ENCODE data around the gene STRADB. TPM values are rescaled to one million over a fixed set of nuclear protein-coding genes. Genes with fewer than 3 reads are reported as not detected.

Gene STRADB
- total and polyA plus RNA-seq, 3 experiments from 2014 or later: 22.3 to 35.3 (median 27.7) TPM

DNA sequence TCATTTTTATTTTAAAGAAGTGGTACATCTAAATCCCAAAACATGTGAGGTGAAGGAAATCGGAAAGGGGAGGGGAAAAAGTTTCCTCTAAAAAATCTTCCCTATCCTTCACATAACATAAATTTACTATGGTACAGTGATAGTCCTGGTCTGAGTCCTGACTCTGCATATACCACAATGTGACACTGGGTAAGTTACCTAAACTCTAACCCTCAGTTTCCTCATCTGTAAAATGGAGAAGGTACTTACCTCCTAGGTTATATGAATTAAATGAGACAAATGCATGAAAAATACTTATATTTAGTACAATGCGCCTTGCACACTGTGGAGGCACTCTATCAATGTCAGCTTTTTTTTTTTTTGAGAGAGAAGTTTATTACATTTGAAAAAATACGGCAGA lies 42.6 kb upstream of the STRADB start:
- no peak overlapping the region for H3K27ac Mint-ChIP-seq
- no peaks in the 10 kb centered on the region for H3K27me3 Mint-ChIP-seq

DNA sequence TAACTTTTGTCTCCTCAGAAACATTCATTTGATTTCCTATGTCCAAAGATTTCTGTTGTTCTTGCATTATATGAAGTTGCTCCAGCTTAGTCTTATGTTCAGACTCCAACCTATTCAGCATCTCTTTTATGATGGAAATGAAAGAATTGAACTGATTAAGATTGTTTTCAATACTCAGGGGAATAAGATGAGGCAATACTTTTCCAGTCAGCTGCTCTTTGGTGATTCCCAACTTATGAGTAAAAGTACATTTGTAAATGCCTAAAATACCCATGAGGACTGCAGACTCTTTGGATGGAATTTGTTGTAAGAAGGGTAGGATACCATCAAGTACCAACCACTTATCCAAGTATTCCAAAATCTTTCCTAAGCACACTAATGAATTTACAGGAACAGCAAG lies 40.1 kb upstream of the STRADB start:
- Histone ChIP-seq H3K27me3 (ENCODE audit: insufficient read depth, low read length, poor library complexity, severe bottlenecking) (no peaks in the 10 kb centered on the region), H3K36me3 (ENCODE audit: insufficient read depth, low read length) (no peaks in the 10 kb centered on the region), H3K27ac (ENCODE audit: low read depth, low read length) (no peak overlapping the region), H3K4me1 (ENCODE audit: insufficient read depth, low read length) (peaks cover 44% of the 10 kb centered on the region), H3K4me3 (ENCODE audit: low read length) (no peak overlapping the region), H3K9me3 (ENCODE audit: low read length) (no peaks in the 10 kb centered on the region)
- no peak for DNase-seq
- Mint-ChIP-seq H3K27ac (peak overlapping the region in 7 of 8 donors; percentile 19 to 69 (median 47)), H3K27me3 (no peaks in the 10 kb centered on the region), H3K4me1 (peaks cover 18 to 36% (median 25%) of the 10 kb centered on the region in 3 donors), H3K9me3 (no peaks in the 10 kb centered on the region), H3K4me3 (no peak overlapping the region), H3K36me3 (peaks cover 4 to 12% (median 7%) of the 10 kb centered on the region in 3 donors)
- ChIA-PET CTCF (no interaction called here), POLR2A (no interaction called here)

More for the DNA sequence above, 42.6 kb upstream of the STRADB start:
- Histone ChIP-seq H3K4me1 (ENCODE audit: insufficient read depth, low read length) (peaks cover 32% of the 10 kb centered on the region), H3K27ac (ENCODE audit: low read depth, low read length) (no peak overlapping the region), H3K4me3 (ENCODE audit: low read length) (no peak overlapping the region), H3K36me3 (ENCODE audit: insufficient read depth, low read length) (no peaks in the 10 kb centered on the region), H3K27me3 (ENCODE audit: insufficient read depth, low read length, poor library complexity, severe bottlenecking) (no peaks in the 10 kb centered on the region), H3K9me3 (ENCODE audit: low read length) (no peaks in the 10 kb centered on the region)
- no peak for DNase-seq
- CTCF ChIA-PET: no interaction called here
- H3K4me3 Mint-ChIP-seq: no peak overlapping the region
- POLR2A ChIA-PET: no interaction called here
- peaks cover 37 to 56% (median 42%) of the 10 kb centered on the region in 3 donors for H3K4me1 Mint-ChIP-seq
- H3K9me3 Mint-ChIP-seq: no peaks in the 10 kb centered on the region
- H3K36me3 Mint-ChIP-seq: peaks cover 4 to 27% (median 9%) of the 10 kb centered on the region in 3 donors

DNA sequence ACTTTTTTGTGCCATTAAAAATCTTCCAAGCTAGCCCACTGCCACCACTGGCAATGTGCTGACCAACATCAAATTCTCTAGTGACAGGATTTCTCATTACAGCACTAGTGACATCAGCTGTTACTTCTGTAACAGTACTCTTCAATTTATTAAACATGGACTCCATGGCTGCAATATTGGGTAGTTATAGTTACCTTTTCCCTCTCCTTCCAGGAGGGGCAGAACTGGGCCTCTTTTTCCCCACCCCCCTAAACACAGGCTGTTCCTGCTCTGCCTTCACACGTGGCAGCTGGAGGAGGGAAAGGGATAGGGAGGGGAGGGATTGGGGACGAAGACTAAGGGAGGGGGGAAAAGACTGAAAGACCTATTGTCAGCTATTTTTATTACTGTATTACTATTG lies 38.4 kb upstream of the STRADB start:
- Mint-ChIP-seq H3K36me3 (peaks cover 0 to 6% (median 4%) of the 10 kb centered on the region in 3 donors), H3K9me3 (no peaks in the 10 kb centered on the region), H3K4me3 (peak overlapping the region in 2 of 7 donors; percentile 11 to 14), H3K27ac (peak overlapping the region in 2 of 8 donors; percentile 7 to 18), H3K27me3 (no peaks in the 10 kb centered on the region), H3K4me1 (peaks cover 14 to 39% (median 24%) of the 10 kb centered on the region in 3 donors)
- Histone ChIP-seq H3K4me3 (ENCODE audit: low read length) (no peak overlapping the region), H3K36me3 (ENCODE audit: insufficient read depth, low read length) (no peaks in the 10 kb centered on the region), H3K27ac (ENCODE audit: low read depth, low read length) (no peak overlapping the region), H3K4me1 (ENCODE audit: insufficient read depth, low read length) (peaks cover 37% of the 10 kb centered on the region), H3K9me3 (ENCODE audit: low read length) (no peaks in the 10 kb centered on the region), H3K27me3 (ENCODE audit: insufficient read depth, low read length, poor library complexity, severe bottlenecking) (no peaks in the 10 kb centered on the region)
- POLR2A ChIA-PET: interaction anchor here (1.2 to 2.5 kb wide), 2 partner anchors 35 to 38 kb away, joined by 3 to 18 read pairs; partner anchors contain the start of genes STRADB and TRAK2
- DNase-seq: no peak
- CTCF ChIA-PET: interaction anchor here (1.1 to 1.9 kb wide), 3 partner anchors 9 to 38 kb away, joined by 3 to 7 read pairs (median 3); partner anchors contain the start of genes STRADB and TRAK2

DNA sequence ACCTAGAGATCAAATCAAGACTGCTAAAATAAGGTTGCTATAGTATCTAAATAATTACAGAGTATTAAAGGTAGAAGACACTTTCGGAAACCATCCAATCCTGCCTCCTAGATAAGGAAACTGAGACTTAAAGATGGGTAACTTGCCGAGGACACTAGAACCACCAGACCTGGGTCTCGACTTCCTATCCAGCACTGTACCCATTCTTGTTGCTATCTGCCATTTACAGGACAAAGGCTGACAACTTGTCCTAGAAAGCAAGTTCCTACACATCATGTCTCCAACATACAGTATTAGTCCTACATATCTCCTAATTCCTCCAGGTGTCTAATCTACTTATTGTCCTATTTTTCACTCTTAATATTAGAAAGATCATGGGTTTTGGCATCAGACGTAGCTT lies 38.0 kb upstream of the STRADB start:
- H3K4me1 ChIP-seq (ENCODE audit: insufficient read depth, low read length): peaks cover 37% of the 10 kb centered on the region
- no peaks in the 10 kb centered on the region for H3K27me3 Mint-ChIP-seq
- ChIA-PET CTCF (interaction anchor here (1.1 to 1.9 kb wide), 3 partner anchors 9 to 38 kb away, joined by 3 to 7 read pairs (median 3); partner anchors contain the start of genes STRADB and TRAK2), POLR2A (interaction anchor here (1.2 to 2.5 kb wide), 2 partner anchors 35 to 38 kb away, joined by 3 to 18 read pairs; partner anchors contain the start of genes STRADB and TRAK2)
- no peak for DNase-seq
- H3K27ac ChIP-seq (ENCODE audit: low read depth, low read length): no peak overlapping the region
- H3K9me3 ChIP-seq (ENCODE audit: low read length): no peaks in the 10 kb centered on the region
- peak overlapping the region in 1 of 7 donors; percentile 14 for H3K4me3 Mint-ChIP-seq
- no peak overlapping the region for H3K27ac Mint-ChIP-seq
- peak overlapping the region; percentile 29 for H3K4me3 ChIP-seq (ENCODE audit: low read length)
- H3K9me3 Mint-ChIP-seq: no peaks in the 10 kb centered on the region
- peaks cover 18 to 43% (median 26%) of the 10 kb centered on the region in 3 donors for H3K4me1 Mint-ChIP-seq
- H3K36me3 Mint-ChIP-seq: peaks cover 0 to 6% (median 4%) of the 10 kb centered on the region in 3 donors
- H3K36me3 ChIP-seq (ENCODE audit: insufficient read depth, low read length): no peaks in the 10 kb centered on the region
- H3K27me3 ChIP-seq (ENCODE audit: insufficient read depth, low read length, poor library complexity, severe bottlenecking): no peaks in the 10 kb centered on the region

DNA sequence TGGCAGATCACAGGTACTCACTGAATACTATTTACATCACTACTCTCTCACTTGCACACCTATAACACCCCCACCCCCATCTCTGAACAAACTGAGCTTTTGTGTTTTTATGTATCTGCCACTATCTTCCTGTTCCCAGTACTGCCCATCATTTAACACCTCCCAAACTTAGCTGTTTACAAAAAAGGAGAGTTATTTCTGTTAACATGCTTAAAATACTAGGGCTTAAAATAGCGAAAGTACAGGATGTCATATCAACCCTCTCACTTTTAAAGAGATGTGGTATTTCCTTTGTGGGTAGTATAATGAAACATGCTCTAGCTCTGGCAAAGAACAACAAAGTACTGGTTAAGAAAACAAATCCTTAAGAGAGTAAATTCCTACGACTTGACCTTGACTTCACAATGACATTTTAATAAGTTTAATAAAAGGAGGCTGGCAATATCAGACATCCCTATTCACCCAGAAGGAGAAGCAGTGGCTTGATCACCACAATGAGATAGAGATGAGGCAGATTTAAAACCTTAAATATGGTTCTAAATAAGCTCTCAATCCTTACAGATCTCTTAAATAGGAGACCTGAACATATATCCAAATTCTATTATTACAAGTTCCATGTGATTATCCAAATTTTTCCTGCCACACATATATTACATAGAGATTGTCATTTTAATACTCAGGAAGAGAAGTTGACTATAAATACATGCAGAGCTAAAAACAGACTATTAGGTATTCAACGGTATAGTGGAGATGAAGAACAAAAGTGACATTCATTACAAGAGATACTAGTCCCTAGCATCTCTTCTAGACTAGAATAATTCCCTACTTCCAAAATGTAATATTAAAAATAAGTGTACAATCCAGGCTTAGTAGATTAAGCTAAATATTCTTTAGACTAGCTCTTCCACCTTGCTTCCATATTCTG lies 37.2 kb upstream of the STRADB start:
- CTCF ChIA-PET: interaction anchor here (0.8 to 1.9 kb wide), 3 partner anchors 32 to 182 kb away, joined by 3 to 7 read pairs (median 3); partner anchors contain the start of genes STRADB and TRAK2
- Histone ChIP-seq H3K4me3 (ENCODE audit: low read length) (peak overlapping the region; percentile 29), H3K4me1 (ENCODE audit: insufficient read depth, low read length) (peaks cover 41% of the 10 kb centered on the region), H3K9me3 (ENCODE audit: low read length) (no peaks in the 10 kb centered on the region), H3K27ac (ENCODE audit: low read depth, low read length) (no peak overlapping the region), H3K36me3 (ENCODE audit: insufficient read depth, low read length) (no peaks in the 10 kb centered on the region), H3K27me3 (ENCODE audit: insufficient read depth, low read length, poor library complexity, severe bottlenecking) (no peaks in the 10 kb centered on the region)
- DNase-seq: peak in 2 of 5 donors; percentile 22 to 43
- no peak overlapping the region for H3K4me3 Mint-ChIP-seq
- H3K36me3 Mint-ChIP-seq: peaks cover 0 to 8% (median 6%) of the 10 kb centered on the region in 3 donors
- H3K4me1 Mint-ChIP-seq: peaks cover 24 to 52% (median 32%) of the 10 kb centered on the region in 3 donors
- POLR2A ChIA-PET: interaction anchor here (1.2 to 2.5 kb wide), 2 partner anchors 34 to 37 kb away, joined by 3 to 18 read pairs; partner anchors contain the start of genes STRADB and TRAK2
- H3K27me3 Mint-ChIP-seq: no peaks in the 10 kb centered on the region
- H3K27ac Mint-ChIP-seq: no peak overlapping the region
- no peaks in the 10 kb centered on the region for H3K9me3 Mint-ChIP-seq

DNA sequence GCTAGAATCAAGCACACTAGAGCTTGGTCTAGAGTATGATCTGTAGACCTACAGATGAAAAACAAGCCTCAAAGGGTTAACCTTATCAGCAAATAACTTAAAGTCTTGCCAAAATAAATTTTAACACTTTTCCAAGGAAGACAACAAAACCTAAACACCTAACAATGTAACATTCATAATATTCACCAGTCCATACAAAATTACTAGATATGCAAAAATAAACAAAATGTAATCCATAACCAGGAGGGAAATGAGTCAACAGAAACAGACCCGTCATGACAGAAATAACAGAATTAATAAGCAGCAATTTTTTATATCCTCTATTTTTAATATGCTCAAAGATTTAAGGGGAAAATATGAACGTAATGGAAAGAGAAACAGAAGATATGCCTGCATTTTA lies 36.4 kb upstream of the STRADB start:
- H3K27ac Mint-ChIP-seq: no peak overlapping the region
- ChIA-PET POLR2A (interaction anchor here (2.5 kb wide), 1 partner anchor 36 kb away, joined by 18 read pairs; the partner anchor contains the start of genes STRADB and TRAK2), CTCF (interaction anchor here (1.9 kb wide), 1 partner anchor 36 kb away, joined by 7 read pairs; the partner anchor contains the start of genes STRADB and TRAK2)
- H3K36me3 Mint-ChIP-seq: peaks cover 0 to 10% (median 8%) of the 10 kb centered on the region in 3 donors
- no peak overlapping the region for H3K4me3 Mint-ChIP-seq
- H3K27ac ChIP-seq (ENCODE audit: low read depth, low read length): no peak overlapping the region
- no peaks in the 10 kb centered on the region for H3K9me3 ChIP-seq (ENCODE audit: low read length)
- no peak for DNase-seq
- H3K4me1 Mint-ChIP-seq: peaks cover 30 to 59% (median 38%) of the 10 kb centered on the region in 3 donors
- peaks cover 45% of the 10 kb centered on the region for H3K4me1 ChIP-seq (ENCODE audit: insufficient read depth, low read length)
- no peaks in the 10 kb centered on the region for H3K9me3 Mint-ChIP-seq
- H3K36me3 ChIP-seq (ENCODE audit: insufficient read depth, low read length): no peaks in the 10 kb centered on the region
- no peaks in the 10 kb centered on the region for H3K27me3 Mint-ChIP-seq
- no peaks in the 10 kb centered on the region for H3K27me3 ChIP-seq (ENCODE audit: insufficient read depth, low read length, poor library complexity, severe bottlenecking)
- no peak overlapping the region for H3K4me3 ChIP-seq (ENCODE audit: low read length)

DNA sequence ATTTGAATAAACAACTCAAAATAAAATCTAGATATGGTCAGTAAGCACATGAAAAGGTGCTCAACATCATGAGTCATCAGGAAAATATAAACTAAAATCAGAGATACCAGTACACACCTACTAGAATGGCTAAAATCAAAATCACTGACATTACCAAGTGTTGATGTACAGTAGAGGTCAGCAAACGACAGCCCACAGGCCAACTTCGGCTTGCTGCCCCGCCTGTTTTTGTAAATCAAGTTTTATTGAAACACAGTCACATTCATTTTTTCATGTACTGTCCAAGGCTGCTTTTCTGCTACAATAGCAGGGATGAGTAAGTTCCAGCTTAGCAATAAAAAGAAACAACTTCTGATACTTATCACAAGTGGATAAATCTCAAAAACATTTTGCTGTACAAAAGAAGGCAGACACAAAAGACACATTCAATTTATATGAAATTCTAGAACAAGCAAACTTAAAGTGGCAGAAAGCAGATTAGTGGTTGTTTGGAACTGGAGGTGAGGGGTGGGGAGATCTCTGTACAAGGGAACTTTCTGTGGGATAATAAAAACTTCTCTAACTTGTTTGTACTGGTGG lies 32.4 kb upstream of the STRADB start:
- Mint-ChIP-seq H3K4me1 (peaks cover 48 to 67% (median 65%) of the 10 kb centered on the region in 3 donors), H3K36me3 (peaks cover 0 to 6% (median 2%) of the 10 kb centered on the region in 3 donors), H3K4me3 (no peak overlapping the region), H3K9me3 (no peaks in the 10 kb centered on the region), H3K27ac (peak overlapping the region in 7 of 8 donors; percentile 33 to 77 (median 49)), H3K27me3 (no peaks in the 10 kb centered on the region)
- Histone ChIP-seq H3K36me3 (ENCODE audit: insufficient read depth, low read length) (no peaks in the 10 kb centered on the region), H3K27me3 (ENCODE audit: insufficient read depth, low read length, poor library complexity, severe bottlenecking) (no peaks in the 10 kb centered on the region), H3K27ac (ENCODE audit: low read depth, low read length) (no peak overlapping the region), H3K4me1 (ENCODE audit: insufficient read depth, low read length) (peaks cover 46% of the 10 kb centered on the region), H3K9me3 (ENCODE audit: low read length) (no peaks in the 10 kb centered on the region), H3K4me3 (ENCODE audit: low read length) (no peak overlapping the region)
- POLR2A ChIA-PET: no interaction called here
- CTCF ChIA-PET: no interaction called here
- DNase-seq: no peak

Measured in CD8-positive, alpha-beta memory T cell (primary cell).